RWPE1 (cell line): ENCODE data around the gene MDH1.

ENCODE experiments used
- CTCF ChIA-PET: fragments of 350-600 bp; sonication (Branson Sonifier 250); formaldehyde crosslinking; extraction: SDS; loops from one replicate; lab custom pipeline; 2021; lab: Yijun Ruan, JAX
- POLR2A ChIA-PET: fragments of 400-600 bp; formaldehyde crosslinking; extraction: SDS; loops from one replicate; lab custom pipeline; 2020; ENCODE audit warnings: antibody characterized with exemption; ENCODE audit not compliant: low non-redundant PET; lab: Yijun Ruan, JAX
- DNase-seq: peaks from one replicate; pipeline ENCODE4 v3.0.0; 2012; ENCODE audit warnings: low spot score
- H3K27ac ChIP-seq: fragments of 450-650 bp; 2 replicates; pipeline ENCODE4 v1.5.1; 2017
- TF ChIP-seq, protein P1 (sequence below): fragments of 450-650 bp; conservative IDR thresholded peaks from 2 replicates; pipeline ENCODE4 v1.5.1; 2017; ENCODE audit warnings: low read depth, mild to moderate bottlenecking

The MDH1 gene

DNA sequence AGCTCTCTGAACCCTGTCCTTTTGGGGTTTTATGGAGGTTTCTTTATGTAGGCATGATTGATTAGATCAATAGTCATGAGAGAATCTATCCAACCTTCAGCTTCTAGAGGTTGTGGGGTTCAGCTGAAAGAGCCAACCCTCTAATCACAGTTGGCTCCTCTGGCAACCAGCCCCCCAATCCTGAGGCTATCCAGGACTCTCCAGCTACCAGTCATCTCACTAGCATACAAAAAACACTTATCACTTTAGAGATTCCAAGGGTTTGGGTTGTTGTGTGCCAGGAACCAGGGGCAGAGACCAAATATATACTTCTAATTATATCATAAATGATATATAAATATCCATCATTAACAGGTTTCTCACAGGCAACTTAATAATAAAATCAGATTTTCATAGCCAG lies 12.2 kb upstream of the MDH1 start:
- TF ChIP-seq, protein P1, sequence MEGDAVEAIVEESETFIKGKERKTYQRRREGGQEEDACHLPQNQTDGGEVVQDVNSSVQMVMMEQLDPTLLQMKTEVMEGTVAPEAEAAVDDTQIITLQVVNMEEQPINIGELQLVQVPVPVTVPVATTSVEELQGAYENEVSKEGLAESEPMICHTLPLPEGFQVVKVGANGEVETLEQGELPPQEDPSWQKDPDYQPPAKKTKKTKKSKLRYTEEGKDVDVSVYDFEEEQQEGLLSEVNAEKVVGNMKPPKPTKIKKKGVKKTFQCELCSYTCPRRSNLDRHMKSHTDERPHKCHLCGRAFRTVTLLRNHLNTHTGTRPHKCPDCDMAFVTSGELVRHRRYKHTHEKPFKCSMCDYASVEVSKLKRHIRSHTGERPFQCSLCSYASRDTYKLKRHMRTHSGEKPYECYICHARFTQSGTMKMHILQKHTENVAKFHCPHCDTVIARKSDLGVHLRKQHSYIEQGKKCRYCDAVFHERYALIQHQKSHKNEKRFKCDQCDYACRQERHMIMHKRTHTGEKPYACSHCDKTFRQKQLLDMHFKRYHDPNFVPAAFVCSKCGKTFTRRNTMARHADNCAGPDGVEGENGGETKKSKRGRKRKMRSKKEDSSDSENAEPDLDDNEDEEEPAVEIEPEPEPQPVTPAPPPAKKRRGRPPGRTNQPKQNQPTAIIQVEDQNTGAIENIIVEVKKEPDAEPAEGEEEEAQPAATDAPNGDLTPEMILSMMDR = no peak
- no peak overlapping the region for H3K27ac ChIP-seq
- ChIA-PET POLR2A (no interaction called here), CTCF (no interaction called here)
- DNase-seq = no peak

- DNase-seq = no peak
- H3K27ac ChIP-seq = no peak overlapping the region
- CTCF ChIA-PET = interaction anchor here (0.7 kb wide), 1 partner anchor 92 kb away, joined by 10 read pairs; no protein-coding TSS in a partner anchor
- TF ChIP-seq, protein P1 = no peak
- POLR2A ChIA-PET = interaction anchor here (0.6 kb wide), 1 partner anchor 360 kb away, joined by 5 read pairs; no protein-coding TSS in a partner anchor
Observed at GRCh38 chr2:63578767-63579166, 10.0 kb upstream of the MDH1 start.

DNA sequence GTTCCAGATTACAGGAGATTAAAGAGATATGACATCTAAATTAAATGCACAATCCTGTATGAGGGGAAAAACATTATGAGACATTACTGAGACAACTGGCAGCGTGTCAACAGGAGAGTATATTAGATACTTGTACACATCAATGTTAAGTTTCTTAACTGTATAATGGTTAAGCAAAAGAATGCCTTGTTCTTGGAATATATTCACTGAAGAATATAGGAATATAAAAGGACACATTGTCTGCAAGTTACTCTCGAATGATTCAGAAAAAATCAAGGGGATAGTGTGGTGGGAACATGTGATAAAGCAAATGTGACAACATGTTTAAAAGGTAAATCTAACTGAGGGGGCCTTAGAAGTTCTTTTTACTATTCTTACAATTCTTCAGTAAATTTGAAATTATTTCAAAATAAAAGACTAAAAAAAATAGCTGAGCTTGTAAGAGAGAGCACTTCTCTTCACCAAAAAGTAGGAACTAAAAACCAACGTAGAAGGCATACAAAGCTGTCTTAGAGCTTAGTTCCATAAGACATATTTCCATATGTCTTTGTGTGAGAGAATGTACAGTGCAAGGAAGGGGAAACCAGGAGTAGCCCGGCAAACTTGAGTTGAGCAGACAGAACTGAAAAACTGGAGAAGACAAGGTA lies 8.0 kb upstream of the MDH1 start:
- DNase-seq = no peak
- ChIA-PET CTCF (no interaction called here), POLR2A (no interaction called here)
- TF ChIP-seq, protein P1 = no peak
- H3K27ac ChIP-seq = no peak overlapping the region

GRCh38 chr2:63581298-63581961 lies 7.3 kb upstream of the MDH1 start:
- no peak for DNase-seq
- TF ChIP-seq, protein P1 = no peak
- CTCF ChIA-PET = no interaction called here
- POLR2A ChIA-PET = no interaction called here
- H3K27ac ChIP-seq = no peak overlapping the region

DNA sequence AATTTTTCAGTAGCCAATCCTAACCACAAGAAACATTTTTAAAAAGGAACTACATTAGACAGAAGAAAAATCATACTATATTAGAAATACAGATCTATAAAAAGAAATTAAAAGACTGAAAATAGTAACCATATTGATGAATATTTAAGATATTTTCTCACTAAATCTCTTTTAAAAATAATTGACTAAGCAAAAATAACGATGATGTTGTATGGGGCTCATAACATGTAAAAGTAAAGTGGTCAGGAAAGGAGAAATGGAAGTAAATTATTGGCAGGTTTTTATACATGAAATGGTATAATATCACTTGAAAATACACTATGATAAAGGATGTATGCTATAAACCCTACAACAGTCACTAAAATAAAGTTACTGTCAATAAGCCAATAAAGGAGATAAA lies 5.9 kb upstream of the MDH1 start:
- no peak overlapping the region for H3K27ac ChIP-seq
- ChIA-PET POLR2A (no interaction called here), CTCF (no interaction called here)
- TF ChIP-seq, protein P1 = no peak
- no peak for DNase-seq

DNA sequence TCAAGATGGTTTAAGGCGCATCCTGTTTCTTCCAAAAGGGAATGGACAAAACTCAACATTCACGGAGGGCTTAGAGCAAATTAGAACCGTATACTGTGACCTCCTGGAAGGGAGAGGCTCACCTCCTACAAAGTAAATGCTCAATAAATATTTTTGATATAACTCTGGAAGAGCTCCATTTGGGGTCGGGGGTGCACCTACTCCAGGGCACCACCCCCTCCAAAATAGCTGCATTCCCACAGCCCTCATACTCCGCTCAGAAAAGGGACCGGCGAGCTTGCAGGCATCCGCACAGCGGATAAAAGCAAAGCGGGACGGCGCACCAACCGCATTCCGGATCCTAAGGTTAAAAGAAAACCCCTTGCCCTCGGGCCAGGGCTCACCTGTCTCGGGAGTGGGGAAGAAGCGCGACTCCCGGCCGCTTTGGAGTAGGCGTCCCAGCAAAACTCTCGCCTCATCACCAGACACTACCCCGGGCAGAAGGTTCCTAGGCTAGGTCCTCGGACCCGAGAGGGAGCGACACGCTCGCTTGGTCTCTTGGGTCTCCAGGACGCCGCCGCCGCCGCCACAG lies 864 bp upstream of the MDH1 start:
- CTCF ChIA-PET = no interaction called here
- TF ChIP-seq, protein P1 = no peak
- H3K27ac ChIP-seq = peak overlapping the region; percentile 88
- no peak for DNase-seq
- POLR2A ChIA-PET = interaction anchor here (0.8 kb wide), 1 partner anchor 13 kb away, joined by 6 read pairs; no protein-coding TSS in a partner anchor
